ENCODE data around the gene CCDC192.
"Not testable (repeated sequence)": the region's sequence is repeated elsewhere in the genome, so short reads cannot be mapped to it uniquely, and the experiment has no call there.

Gene CCDC192

DNA sequence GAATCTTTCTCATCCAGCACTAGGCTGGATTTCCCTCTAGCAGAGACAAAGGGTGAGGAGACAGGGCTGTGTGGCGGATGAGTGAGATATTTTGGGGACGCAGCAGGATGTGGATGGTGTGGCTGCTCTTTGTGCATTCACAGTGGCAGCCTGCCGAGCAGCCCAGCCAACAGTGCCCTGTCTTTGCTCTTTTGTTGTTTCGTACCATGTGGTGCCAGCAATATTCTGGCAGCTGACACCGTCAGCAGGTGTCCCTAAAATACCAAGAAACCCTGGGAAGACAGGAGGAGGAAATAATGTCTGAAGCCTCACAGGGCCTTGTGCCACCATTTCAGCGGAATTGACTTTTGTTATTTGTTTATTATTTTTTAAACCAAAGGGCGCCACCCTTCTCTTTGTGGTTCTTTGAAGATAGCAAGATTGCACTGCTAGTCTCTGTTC lies 141.4 kb downstream of the CCDC192 start:
- Histone ChIP-seq H3K9me3 (ENCODE audit: control insufficient read depth, insufficient read depth, low read depth, low read length) (no peaks in the 10 kb centered on the region), H3K27ac (ENCODE audit: extremely low read depth, low read depth, low read length) (no peak overlapping the region), H3K4me1 (ENCODE audit: control insufficient read depth, insufficient read depth, low read length) (peaks cover 5% of the 10 kb centered on the region), H3K4me3 (ENCODE audit: low read depth, low read length) (no peak overlapping the region), H3K36me3 (ENCODE audit: control insufficient read depth in 2 of 2, insufficient read depth in 1 of 2, low read length in 2 of 2) (no peaks in the 10 kb centered on the region)
- ChIA-PET CTCF (no interaction called here), POLR2A (no interaction called here)
- peak; percentile 20; the same call in 1 of the 2 replicates for TF ChIP-seq ZIC2 (tag by site-specific recombination; IDR thresholded peaks at IDR 0.05)
- TF ChIP-seq ZNF18 (tag by site-specific recombination; IDR thresholded peaks at IDR 0.05), result no peak
- no peak for TF ChIP-seq ZNF280D (tag by site-specific recombination; IDR thresholded peaks at IDR 0.05)
- 0 out of 2 replicates have a peak, but pooled peaks have one; percentile 28 for TF ChIP-seq CTCF (tag by site-specific recombination; IDR thresholded peaks at IDR 0.05)

DNA sequence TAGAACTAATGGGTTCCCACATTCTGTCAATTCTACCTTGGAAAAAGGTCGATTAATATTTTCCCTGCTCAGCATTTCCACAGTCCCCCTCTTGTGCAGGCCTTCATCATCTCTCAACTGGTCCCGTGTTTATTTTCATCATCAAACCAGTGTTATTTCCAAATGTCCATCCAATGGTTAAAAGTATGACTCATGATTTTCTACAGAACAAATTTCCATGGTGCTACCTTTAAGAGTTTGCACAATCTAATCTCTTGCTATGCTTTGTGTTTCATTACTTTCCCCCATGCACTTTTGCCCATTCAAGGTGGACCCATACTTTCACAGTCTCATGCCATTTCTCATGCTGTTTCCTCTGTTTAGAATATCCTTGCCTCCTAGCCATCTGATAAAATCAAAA lies 143.7 kb downstream of the CCDC192 start:
- H3K27ac ChIP-seq (ENCODE audit: extremely low read depth, low read depth, low read length), result no peak overlapping the region
- no peaks in the 10 kb centered on the region for H3K9me3 ChIP-seq (ENCODE audit: control insufficient read depth, insufficient read depth, low read depth, low read length)
- peaks cover 10% of the 10 kb centered on the region for H3K4me1 ChIP-seq (ENCODE audit: control insufficient read depth, insufficient read depth, low read length)
- H3K4me3 ChIP-seq (ENCODE audit: low read depth, low read length), result no peak overlapping the region
- TF ChIP-seq ZNF654 (tag by site-specific recombination; IDR thresholded peaks at IDR 0.05; ENCODE audit: low read depth) (no peak), ZNF404 (tag by site-specific recombination; IDR thresholded peaks at IDR 0.05) (no peak), ZNF394 (tag by site-specific recombination; IDR thresholded peaks at IDR 0.05; ENCODE audit: borderline replicate concordance) (no peak), ZNF423 (tag by site-specific recombination; IDR thresholded peaks at IDR 0.05) (no peak), ZNF473 (tag by site-specific recombination; IDR thresholded peaks at IDR 0.05) (no peak), GLI4 (tag by site-specific recombination; IDR thresholded peaks at IDR 0.05) (no peak), HOXA7 (CRISPR knock-in tag; IDR thresholded peaks at IDR 0.05; ENCODE audit: borderline replicate concordance) (no peak), ZNF138 (tag by site-specific recombination; IDR thresholded peaks at IDR 0.05; ENCODE audit: borderline replicate concordance) (no peak), ZNF701 (tag by site-specific recombination; IDR thresholded peaks at IDR 0.05) (no peak)
- TF ChIP-seq, protein P1, sequence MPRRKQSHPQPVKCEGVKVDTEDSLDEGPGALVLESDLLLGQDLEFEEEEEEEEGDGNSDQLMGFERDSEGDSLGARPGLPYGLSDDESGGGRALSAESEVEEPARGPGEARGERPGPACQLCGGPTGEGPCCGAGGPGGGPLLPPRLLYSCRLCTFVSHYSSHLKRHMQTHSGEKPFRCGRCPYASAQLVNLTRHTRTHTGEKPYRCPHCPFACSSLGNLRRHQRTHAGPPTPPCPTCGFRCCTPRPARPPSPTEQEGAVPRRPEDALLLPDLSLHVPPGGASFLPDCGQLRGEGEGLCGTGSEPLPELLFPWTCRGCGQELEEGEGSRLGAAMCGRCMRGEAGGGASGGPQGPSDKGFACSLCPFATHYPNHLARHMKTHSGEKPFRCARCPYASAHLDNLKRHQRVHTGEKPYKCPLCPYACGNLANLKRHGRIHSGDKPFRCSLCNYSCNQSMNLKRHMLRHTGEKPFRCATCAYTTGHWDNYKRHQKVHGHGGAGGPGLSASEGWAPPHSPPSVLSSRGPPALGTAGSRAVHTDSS (tag by site-specific recombination; IDR thresholded peaks at IDR 0.05), result no peak
- ChIA-PET CTCF (no interaction called here), POLR2A (no interaction called here)
- H3K36me3 ChIP-seq (ENCODE audit: control insufficient read depth in 2 of 2, insufficient read depth in 1 of 2, low read length in 2 of 2), result no peaks in the 10 kb centered on the region

GRCh38 chr5:127847641-127848040 lies 144.4 kb downstream of the CCDC192 start:
- H3K27ac ChIP-seq (ENCODE audit: extremely low read depth, low read depth, low read length); H3K4me3 ChIP-seq (ENCODE audit: low read depth, low read length); H3K9me3 ChIP-seq (ENCODE audit: control insufficient read depth, insufficient read depth, low read depth, low read length); CTCF ChIA-PET; H3K36me3 ChIP-seq (ENCODE audit: control insufficient read depth in 2 of 2, insufficient read depth in 1 of 2, low read length in 2 of 2); POLR2A ChIA-PET: not testable (repeated sequence)
- H3K4me1 ChIP-seq (ENCODE audit: control insufficient read depth, insufficient read depth, low read length), result peaks cover 10% of the 10 kb centered on the region
- TF ChIP-seq ZNF654 (tag by site-specific recombination; IDR thresholded peaks at IDR 0.05; ENCODE audit: low read depth) (0 out of 2 replicates have a peak, but pooled peaks have one; percentile 11), ZNF518A (tag by site-specific recombination; conservative IDR thresholded peaks at IDR 0.05; ENCODE audit: low read depth) (peak; percentile 68), ZNF404 (tag by site-specific recombination; IDR thresholded peaks at IDR 0.05) (0 out of 2 replicates have a peak, but pooled peaks have one; percentile 45), ZNF555 (tag by site-specific recombination; conservative IDR thresholded peaks at IDR 0.05) (peak; percentile 46), ZNF266 (tag by site-specific recombination; IDR thresholded peaks at IDR 0.05; ENCODE audit: low read depth) (peak; percentile 42; the same call in 1 of the 2 replicates)
